Hindlimb muscle (tissue), 1 donor: ENCODE measurements around the gene GAS1. TPM values are rescaled to one million over a fixed set of nuclear protein-coding genes. Genes with fewer than 3 reads are reported as not detected.

Source experiments
- DNase-seq: peaks from one replicate; pipeline ENCODE4 v3.0.0-alpha.2; 2013
- polyA plus RNA-seq: library from polyadenylated mRNA; unstranded; fragments of 120-200 nt; gene quantifications from one replicate; pipeline ENCODE4 v1.2.1, GENCODE V29; 2013; ENCODE audit not compliant: insufficient read length

GAS1 gene, protein sequence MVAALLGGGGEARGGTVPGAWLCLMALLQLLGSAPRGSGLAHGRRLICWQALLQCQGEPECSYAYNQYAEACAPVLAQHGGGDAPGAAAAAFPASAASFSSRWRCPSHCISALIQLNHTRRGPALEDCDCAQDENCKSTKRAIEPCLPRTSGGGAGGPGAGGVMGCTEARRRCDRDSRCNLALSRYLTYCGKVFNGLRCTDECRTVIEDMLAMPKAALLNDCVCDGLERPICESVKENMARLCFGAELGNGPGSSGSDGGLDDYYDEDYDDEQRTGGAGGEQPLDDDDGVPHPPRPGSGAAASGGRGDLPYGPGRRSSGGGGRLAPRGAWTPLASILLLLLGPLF
- polyA plus RNA-seq, result 63.8 TPM

DNA sequence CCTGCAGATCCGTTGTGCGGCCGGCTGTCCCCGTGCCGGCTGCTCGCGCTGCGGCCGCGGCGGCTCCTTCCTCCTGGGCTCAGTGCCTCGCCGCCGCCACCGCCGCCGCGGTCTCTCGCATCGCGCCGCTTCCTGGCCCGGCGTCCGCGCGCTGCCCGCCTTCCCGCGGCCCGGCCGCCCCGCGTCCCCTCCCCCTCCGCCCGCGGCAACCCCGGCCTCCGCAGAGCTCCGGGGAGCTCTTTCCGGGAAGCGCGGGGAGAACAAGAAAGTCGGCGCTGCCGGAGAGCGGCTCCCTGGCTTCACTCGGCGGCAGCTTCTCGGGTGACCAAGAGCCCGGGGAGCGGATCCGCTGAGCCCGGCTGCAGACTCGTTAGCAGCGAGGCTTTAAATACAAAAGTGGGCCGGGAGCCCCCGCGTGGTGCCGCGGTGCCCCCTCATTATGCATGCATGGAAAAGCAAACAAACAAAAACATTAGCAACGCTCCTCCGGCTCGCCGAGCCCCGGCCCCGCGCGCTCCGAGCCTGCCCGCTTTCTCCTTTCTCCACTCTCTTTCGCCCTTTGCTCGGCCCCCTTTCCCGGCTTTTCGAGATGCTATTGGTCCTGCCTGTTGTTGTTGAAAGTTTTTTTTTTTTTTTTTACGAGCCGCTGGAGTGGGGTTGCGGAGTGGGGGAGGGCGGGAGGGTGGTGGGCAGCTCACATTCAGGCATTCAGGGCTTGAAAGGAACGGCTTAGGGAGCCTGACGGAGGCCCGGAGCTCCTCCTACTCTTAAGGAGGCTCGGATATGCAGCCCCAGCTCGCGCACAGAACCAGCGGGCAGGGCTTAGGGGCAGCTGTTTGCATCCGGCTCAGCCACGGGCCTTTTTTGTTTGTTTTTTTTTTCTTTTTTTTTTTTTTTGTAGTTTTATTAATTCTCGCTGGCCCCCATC lies at the start of gene GAS1:
Gene GAS1 (minus strand): TSS at position 361 of the 928 bp plus-strand sequence. CDS start 727 bp downstream, outside the sequence.
- peak; percentile 93 for DNase-seq

DNA sequence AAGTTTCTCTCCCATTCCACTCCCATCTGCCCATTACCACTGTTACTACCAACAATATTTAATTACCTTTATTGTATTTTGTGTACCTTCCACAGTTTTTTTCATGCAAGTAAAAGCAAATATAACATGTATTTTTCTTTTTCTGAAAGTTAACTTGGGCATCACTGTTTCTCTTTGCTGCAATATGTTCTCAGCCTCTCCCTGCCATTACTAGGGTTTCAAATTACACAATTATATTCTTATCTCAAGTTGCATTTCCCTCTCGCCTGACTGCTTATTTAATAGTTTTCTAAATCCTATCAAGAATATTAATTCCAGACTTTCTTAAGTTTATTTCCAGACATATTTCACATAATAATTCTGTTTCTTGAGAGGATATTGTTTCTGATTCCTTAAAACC lies 46.9 kb upstream of the GAS1 start:
- DNase-seq, result no peak

DNA sequence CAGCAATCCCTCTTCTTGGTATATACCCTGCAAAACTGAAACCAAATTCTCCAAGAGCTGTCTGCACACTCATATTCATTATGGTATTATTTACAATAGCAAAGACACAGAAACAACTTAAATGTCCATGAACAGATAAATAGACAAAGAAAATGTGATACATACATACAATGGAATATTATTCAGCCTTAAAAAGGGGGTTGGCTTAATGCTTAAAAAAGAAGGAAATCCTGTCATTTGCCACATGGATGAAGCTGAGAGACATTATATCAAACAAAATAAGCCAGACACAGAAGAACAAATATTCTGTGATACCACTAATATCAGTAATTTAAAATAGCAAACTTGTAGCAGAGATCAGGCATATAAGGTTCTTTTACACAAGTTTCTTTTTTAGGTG lies 46.5 kb upstream of the GAS1 start:
- DNase-seq, result no peak

DNA sequence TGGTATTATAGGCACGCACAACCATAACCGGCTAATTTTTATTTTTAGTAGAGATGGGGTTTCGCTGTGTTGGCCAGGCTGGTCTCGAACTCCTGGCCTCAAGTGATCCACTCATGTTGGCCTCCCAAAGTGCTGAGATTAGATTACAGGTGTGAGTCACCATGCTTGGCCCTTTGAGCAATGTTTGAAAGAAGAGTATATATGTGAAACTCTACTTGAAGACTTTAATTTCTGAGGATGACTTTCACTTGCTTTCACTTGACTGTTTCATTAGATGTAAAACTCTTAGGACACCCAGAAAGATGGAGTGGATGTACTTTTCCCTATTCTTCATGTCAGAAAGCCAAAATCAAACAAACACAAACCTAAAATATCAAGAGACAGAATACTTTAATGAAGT lies 43.8 kb upstream of the GAS1 start:
- DNase-seq, result no peak

DNA sequence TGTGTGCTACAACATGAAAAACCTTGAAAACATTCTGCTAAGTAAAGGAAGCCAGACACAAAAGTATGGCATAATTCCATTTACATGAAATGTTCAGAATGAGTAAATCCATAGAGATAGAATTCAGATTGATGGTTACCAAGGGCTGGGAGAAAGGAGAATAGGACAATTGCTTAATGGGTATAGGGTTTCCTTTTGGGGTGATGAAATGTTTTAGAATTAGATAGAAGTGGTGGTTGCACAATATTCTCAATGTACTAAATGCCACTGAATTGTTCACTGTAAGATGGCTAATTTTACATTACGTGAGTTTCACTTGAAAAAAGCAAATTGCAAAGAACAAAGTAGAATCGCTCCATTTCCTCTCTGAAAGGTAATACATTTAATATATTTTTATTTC lies 43.0 kb upstream of the GAS1 start:
- no peak for DNase-seq

DNA sequence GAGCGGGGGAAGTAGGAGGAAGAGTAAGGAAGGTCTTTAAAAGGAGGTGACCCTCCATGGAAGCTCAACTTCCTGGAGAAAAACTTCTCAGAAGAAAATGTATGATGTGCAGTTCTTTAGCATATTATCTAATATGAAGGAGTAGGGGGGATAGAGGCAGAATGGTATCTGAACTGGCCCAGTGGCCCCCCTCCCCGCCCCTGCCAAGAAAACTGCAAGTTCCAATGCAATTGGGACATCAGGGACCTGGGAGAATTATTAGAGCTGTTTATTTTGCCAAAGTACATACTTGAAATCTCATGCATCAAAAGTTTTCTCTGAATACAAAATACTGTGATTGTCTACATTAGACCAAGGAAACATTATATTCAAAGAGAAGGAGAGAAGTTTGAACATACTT lies 40.6 kb upstream of the GAS1 start:
- DNase-seq, result no peak

DNA sequence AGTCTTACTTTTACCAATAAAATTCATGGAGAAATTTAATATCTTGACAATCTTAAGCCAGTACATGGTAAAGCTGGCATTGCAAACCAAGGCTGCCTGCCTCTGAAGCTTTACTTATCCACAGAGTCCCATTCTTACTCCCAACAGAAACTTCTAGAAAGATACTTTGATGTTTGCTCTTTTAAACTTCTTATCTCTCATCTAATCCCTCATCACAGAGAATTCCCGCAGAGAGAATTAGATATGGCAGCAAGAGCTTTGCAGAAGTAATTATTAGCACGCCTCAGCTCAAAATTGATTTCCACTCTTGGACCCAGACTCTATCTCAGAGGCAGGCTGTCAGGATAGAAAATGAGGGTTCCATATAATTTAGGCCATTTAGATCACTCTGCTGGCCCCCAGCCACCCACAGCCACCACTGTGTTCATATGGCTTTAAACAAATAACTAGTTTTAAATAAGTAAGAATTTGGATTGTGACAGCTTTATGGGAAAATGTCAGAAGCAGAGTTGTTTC lies 37.9 kb upstream of the GAS1 start:
- DNase-seq, result no peak

DNA sequence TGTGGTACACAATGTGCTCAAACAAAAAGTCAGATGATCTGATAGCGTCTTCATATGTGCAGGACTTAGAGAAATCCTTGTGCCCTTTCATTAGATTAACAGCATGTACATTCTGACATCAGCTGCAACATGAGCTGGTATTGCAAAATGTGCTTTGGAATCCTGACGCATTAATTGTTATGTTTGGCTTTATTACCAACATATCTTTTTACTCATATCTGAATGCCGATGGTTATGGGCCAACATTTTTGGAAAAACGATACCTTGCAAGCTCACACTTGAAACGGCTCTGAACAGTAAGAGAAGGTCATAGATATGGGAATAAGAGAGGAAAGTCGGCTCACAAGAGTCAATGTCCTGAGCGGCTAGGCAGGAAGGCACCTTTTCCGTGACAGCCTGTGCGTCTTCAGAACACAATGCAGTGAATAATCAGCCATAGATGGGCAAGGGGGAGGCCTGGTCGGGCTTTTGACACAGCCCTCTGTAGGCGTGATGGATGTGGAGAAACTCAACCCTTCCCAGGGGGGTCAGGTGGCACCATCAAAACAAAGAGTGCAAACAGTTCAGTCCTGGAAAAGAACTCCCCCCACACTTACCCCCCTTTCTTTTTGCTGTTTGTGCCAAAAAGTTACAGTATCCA lies 36.4 kb upstream of the GAS1 start:
- no peak for DNase-seq

DNA sequence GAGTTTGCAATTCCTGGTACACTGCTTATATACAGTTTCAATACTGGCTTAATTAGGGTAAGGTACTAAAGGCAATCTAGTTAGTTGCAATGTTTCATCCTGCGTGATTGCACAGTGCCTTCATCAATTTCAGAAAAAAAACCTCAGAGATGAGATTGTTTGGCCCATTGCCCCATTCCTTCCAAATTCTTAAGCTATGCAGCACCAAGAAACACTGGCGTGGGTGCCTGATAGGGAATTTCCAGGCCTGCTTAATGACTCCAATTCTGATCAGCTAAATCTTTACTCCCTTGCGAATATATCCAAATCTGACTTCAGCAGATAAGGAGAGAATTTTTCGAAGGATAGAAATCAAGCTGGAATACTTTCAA lies 35.9 kb upstream of the GAS1 start:
- DNase-seq, result no peak

DNA sequence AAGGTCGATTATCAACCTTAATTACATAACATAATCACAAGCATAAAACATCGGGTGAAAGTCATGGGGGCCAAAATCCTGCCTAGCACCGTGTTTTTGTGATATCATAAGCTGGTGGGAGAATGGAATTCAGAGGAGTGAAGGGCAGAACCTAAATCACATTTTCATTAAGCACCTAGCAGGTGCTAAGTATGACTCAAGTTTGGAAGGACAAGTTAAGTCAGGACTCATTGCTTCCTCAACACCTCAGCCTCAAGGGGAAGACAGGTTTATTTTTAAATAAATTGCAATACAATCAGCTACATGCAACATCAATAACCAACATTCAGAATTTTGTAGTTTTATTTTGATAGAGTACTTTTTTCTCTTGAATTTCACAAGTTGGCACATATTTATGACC lies 33.5 kb upstream of the GAS1 start:
- DNase-seq, result no peak

DNA sequence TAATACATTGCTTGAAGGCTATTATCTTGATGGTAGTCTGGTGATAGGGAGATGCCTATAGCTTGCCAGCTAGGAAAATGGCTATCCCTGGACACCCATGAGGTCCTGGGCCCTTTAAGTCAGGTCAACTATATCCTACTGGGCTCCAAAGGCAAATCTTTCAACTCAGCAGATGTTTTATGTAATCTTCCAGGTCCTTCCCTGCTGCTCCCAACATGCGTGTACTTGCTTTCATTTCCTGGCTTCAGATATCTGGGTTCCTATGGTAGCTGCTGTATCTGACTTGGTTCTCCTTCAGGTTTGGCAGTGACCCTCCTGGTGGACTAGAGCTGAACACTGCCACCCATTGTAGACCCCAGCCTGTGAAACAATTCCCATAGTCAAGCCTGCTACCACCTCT lies 32.4 kb upstream of the GAS1 start:
- no peak for DNase-seq

DNA sequence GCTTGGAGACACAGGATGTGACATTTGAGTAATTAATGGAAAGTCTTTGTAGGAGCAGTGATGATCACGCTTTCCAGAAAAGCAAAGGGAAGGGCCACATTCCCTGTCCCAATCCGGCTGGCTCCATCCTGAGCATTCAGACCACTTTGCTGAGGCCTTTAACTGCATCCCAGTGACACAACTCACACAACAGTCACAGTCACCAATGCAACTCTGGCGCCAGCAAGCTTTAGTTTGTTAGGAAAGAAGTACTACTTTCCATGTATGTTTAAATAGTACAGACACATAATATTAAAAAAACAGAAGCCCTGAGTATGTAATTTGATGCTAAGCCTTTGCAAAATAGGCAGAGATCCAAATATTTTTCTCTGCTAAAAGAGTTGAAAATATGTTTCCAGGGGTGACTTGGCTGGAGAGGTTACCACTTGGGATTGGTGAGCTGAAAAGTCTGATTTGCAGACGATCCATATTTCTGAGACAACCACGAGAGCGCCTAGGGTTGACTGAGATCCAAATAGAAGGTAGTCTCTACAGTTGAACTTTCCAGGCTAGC lies 31.7 kb upstream of the GAS1 start:
- peak; percentile 66 for DNase-seq

DNA sequence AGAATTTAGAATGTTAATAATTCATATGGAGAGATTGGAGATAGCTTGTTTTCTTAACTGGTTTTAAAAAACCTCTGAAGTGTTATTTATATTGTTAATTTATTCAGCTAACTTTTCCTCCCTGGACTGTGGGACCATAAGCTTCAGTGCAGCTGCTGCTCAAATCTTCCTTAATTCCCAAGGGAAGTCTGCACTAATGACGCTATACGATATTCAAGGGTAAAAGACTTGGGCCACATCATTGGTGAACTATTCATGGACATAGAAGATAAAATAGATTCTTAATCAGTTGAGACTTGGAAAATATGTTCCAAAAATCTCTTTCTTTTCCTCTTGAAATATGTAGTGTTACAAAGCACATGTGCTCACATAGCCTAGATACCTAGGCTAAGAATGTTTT lies 31.1 kb upstream of the GAS1 start:
- DNase-seq, result no peak

DNA sequence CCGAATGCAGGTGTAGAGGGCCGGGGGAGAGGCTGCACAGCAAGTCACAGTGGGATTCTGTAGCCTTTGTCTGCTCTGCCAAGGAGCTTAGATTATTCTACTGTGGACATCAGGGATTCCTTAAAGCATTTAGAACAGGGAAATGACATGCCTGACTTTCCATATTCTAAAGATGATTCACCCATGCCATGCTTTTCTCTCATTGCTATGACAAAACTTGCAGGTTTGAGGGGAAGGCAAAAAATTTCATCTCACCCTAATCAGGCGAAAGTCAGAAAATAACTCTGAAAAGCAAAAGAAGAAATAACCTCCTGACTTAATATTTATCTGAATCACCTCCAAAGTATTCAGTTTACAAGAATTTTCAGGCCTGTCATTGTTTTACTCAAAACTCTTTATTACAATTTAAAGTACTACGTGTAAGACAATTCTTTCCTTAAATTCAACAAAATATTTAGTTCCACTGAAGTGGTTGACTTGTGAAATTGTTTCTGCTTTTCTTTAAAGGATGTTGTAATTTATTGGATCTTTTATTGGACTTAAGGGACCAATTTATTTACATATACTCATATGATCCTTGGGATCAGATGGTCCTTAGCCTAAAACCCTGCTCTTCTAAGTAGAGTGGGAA lies 30.0 kb upstream of the GAS1 start:
- DNase-seq, result no peak

DNA sequence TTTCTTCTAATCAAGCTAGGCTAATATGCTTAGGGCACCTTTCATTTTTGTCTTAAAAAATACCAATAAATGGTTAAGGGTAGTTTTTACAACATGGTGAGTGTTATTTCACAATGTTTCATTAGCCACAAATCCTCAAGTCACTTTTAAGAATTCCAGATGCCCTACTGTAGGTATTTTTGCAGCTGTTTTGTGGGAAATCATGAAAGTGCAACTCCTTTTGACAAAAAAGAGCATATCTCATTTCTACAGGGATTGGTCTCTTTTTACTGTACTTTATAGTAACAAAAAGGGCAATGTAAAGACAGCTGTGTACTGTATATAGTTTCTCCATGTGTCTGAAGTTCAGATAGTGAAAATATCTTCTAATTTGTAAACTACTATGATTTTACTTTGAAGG lies 28.3 kb upstream of the GAS1 start:
- no peak for DNase-seq

DNA sequence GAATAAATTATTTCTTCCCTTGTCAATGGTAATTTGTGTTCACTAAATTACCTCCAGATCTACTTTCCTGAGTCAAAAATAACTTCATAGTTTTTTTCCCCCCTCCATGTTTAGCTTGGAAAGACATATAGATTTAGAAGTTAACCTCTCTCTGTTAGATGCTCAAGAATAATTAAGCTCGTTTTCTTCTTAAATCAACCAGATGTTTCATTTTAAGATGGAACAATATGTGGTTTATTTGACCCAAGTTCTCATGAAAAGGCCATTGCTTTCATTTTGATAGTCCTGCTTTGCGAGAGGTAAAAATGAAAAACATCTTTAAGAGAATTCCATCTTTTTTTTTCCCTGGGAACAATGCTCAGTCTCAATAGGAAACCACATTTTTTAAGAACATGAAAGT lies 27.7 kb upstream of the GAS1 start:
- DNase-seq, result no peak

DNA sequence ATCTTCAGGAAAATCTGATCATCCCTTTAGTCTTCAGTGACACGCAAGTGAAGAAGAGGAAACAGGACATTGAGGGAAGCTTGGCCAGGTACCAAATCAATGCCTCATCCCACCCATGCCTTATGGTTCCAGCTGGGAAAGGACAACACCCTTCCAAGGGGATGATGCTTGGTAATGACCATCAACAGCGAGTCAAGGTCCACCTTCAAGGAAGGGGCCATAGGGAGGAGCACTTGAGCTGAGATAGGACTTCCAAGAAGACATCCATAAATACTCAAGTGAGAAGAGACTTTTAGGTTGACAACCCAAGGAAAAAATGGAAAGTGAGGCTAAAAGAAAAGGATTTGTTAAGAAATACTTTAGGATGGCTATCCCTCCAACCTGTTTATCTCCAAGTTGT lies 27.1 kb upstream of the GAS1 start:
- DNase-seq, result no peak

DNA sequence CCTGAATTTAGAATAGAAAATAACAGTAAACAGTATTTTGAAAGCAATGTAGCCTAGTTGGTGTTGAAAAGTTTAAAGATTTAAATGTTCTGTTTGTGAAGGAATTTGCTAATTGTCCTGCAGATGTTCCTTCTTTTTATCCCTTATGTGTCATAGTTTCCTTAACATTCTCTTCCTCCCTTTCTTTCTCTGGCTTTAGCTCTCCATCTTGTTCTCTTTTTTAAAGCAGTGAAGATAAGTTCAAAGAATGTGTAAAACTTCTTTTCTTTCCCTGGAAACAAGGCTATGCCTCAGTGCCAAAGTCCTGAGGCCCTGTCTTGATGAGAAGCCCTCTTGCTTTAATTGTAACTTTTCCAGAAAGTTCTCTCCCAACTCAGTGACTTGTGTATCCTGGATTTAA lies 24.4 kb upstream of the GAS1 start:
- DNase-seq, result no peak

DNA sequence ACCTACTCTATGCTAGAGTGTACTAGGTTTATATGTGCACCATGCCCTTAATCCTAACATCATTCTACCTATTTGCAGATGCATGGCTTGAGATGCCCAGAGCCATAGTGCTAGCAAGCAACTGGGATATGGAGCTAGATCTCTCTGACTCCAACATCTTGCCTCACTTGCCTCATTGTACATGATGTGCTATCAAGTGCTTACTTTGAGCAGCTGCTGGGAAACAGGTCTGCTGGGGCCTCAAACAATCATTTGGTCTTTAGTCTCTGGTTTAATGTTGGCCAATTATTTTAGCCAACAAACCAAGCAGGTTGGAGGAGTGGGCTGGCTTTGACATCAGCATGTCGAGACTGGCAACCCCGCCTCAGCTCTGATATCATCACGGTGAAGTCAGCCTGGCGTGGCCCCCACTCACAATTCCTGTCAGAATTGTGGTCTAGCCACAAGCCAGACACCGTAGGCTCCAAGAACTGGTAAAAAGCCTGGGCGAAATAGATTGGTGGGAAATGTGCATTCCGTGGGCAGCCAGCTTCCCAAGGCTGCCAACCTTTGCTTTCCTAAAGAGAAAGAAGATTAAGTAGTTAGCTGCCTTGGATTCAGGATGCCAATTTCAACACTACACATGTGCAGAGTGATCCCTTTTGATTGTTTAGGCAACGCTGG lies 21.1 kb upstream of the GAS1 start:
- no peak for DNase-seq

DNA sequence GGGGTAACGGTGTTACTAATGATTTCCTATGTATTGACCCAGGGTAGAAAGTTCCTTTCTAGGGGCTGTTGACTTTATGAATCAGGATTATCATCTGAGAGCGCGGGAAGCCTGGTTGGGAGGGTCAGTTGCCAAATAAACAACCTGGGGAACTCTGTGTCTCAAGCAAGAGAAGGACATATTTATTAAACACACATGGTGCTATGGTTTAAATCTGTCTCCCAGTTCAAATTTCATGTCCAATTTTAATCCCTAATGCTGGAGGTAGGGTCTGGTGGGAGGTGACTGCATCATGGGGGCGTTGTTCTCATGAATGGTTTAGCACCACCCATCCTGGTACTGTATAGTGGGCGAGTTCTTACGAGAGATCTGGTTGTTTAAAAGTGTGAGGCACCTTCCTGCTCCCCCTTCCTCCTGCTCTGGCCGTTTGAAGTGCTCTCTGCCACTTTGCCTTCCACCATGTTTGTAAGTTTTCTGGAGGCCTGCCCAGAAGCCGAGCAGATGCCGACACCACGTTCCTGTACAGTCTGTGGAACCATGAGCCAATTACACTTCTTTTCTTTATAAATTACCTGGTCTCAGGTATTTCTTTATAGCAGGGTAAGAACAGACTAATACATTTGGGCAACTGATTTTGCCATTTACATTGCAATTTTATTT lies 19.7 kb upstream of the GAS1 start:
- DNase-seq, result no peak
